GM23338 (cell line): ENCODE data around the gene UBTF. TPM values are rescaled to one million over a fixed set of nuclear protein-coding genes. Genes with fewer than 3 reads are reported as not detected.
A peak's percentile ranks its signal among the peaks of the same experiment; 100 is the strongest.

ENCODE experiments used
- ATAC-seq: fragments of 200-7000 bp; cut with Tn5 transposase; 3 replicates; pipeline ENCODE4 v1.9.1; 2020
- DNase-seq: peaks from one replicate; pipeline ENCODE4 v3.0.0-alpha.2; 2015; ENCODE audit warnings: low spot score
- H2AFZ ChIP-seq: fragments of 200-600 bp; sonication (generic); 2 replicates; pipeline ENCODE4 v1.8.0; 2016; ENCODE audit warnings: antibody characterized with exemption, mild to moderate bottlenecking, moderate library complexity
- H3F3A ChIP-seq: fragments of 200-600 bp; sonication (generic); replicated peaks from 2 replicates; pipeline ENCODE4 v1.8.0; 2017; ENCODE audit warnings: antibody characterized with exemption, mixed run types, low read depth
- H3K27ac ChIP-seq: fragments of 200-600 bp; sonication (generic); 2 replicates; pipeline ENCODE4 v1.6.1; 2016; ENCODE audit warnings: low read depth
- H3K27me3 ChIP-seq: fragments of 200-600 bp; sonication (generic); 2 replicates; pipeline ENCODE4 v1.8.0; 2016; ENCODE audit warnings: mild to moderate bottlenecking, mixed run types, moderate library complexity; ENCODE audit not compliant: insufficient read depth
- H3K36me3 ChIP-seq: fragments of 200-600 bp; sonication (generic); 2 replicates; pipeline ENCODE4 v1.8.0; 2016; ENCODE audit warnings: mild to moderate bottlenecking; ENCODE audit not compliant: insufficient read depth
- H3K4me1 ChIP-seq: fragments of 200-600 bp; sonication (generic); 2 replicates; pipeline ENCODE4 v1.8.0; 2016; ENCODE audit warnings: mild to moderate bottlenecking, moderate library complexity; ENCODE audit not compliant: insufficient read depth
- H3K4me2 ChIP-seq: fragments of 200-600 bp; sonication (generic); 2 replicates; pipeline ENCODE4 v1.7.1; 2017; ENCODE audit warnings: mixed run types
- H3K4me3 ChIP-seq: fragments of 200-600 bp; sonication (generic); 2 replicates; pipeline ENCODE4 v1.6.1; 2016; ENCODE audit warnings: mixed run types
- H3K79me2 ChIP-seq: fragments of 200-600 bp; sonication (generic); replicated peaks from 2 replicates; pipeline ENCODE4 v1.8.0; 2017; ENCODE audit warnings: mild to moderate bottlenecking; ENCODE audit not compliant: insufficient read depth
- H3K9me2 ChIP-seq: fragments of 200-600 bp; sonication (generic); 2 replicates; pipeline ENCODE4 v1.8.0; 2017; ENCODE audit not compliant: insufficient read depth
- H4K20me1 ChIP-seq: fragments of 200-600 bp; sonication (generic); replicated peaks from 2 replicates; pipeline ENCODE4 v1.8.0; 2017; ENCODE audit warnings: mild to moderate bottlenecking; ENCODE audit not compliant: insufficient read depth
- H3K27ac Mint-ChIP-seq: 2 replicates; pipeline ENCODE4 v1.8.0; 2020; ENCODE audit warnings: inconsistent platforms, mild to moderate bottlenecking, moderate library complexity, mixed read lengths
- H3K27me3 Mint-ChIP-seq: 3 replicates; pipeline ENCODE4 v1.8.0; 2022; ENCODE audit warnings: low read depth, mild to moderate bottlenecking, moderate library complexity, mixed read lengths, inconsistent platforms; ENCODE audit not compliant: insufficient read depth, poor library complexity
- H3K36me3 Mint-ChIP-seq: 3 replicates; pipeline ENCODE4 v1.8.0; 2021; ENCODE audit warnings: low read depth, mild to moderate bottlenecking, inconsistent platforms, moderate library complexity, mixed read lengths
- H3K4me1 Mint-ChIP-seq: 3 replicates; pipeline ENCODE4 v1.8.0; 2020; ENCODE audit warnings: mild to moderate bottlenecking, inconsistent platforms, mixed read lengths
- H3K4me3 Mint-ChIP-seq: 3 replicates; pipeline ENCODE4 v1.8.0; 2021; ENCODE audit warnings: moderate library complexity, mild to moderate bottlenecking, inconsistent platforms, mixed read lengths
- H3K9me3 Mint-ChIP-seq: 3 replicates; pipeline ENCODE4 v1.8.0; 2020; ENCODE audit warnings: moderate library complexity, mild to moderate bottlenecking, inconsistent platforms, mixed read lengths
- CTCF ChIP-seq, 2 experiments: fragments of 200-600 bp in 1 of 2; sonication (generic) in 1 of 2; conservative IDR thresholded peaks; 2 replicates each; pipeline versions ENCODE4 v1.5.1 to v1.6.1; 2016 to 2017; ENCODE audit warnings: antibody characterized with exemption in 2 of 2, low read depth in 2 of 2, mild to moderate bottlenecking in 2 of 2, moderate library complexity in 1 of 2
- ETS1 ChIP-seq: IDR thresholded peaks from 2 replicates; pipeline ENCODE4 v1.6.1; 2016; ENCODE audit warnings: antibody characterized with exemption
- EZH2 ChIP-seq: fragments of 200-600 bp; sonication (generic); IDR thresholded peaks from one replicate; pipeline ENCODE4 v1.8.0; 2017; ENCODE audit warnings: antibody characterized with exemption, mild to moderate bottlenecking, low read depth; ENCODE audit not compliant: unreplicated experiment
- EZH2phosphoT487 ChIP-seq: fragments of 200-600 bp; sonication (generic); IDR thresholded peaks from one replicate; pipeline ENCODE4 v1.8.1; 2018; ENCODE audit warnings: antibody characterized with exemption; ENCODE audit not compliant: unreplicated experiment
- JUNB ChIP-seq: IDR thresholded peaks from one replicate; pipeline ENCODE4 v1.6.1; 2016; ENCODE audit warnings: antibody characterized with exemption; ENCODE audit not compliant: unreplicated experiment
- NANOG ChIP-seq: IDR thresholded peaks from 2 replicates; pipeline ENCODE4 v1.6.1; 2016; ENCODE audit warnings: antibody characterized with exemption, borderline replicate concordance
- POLR2AphosphoS5 ChIP-seq: IDR thresholded peaks from 2 replicates; pipeline ENCODE4 v1.6.1; 2016; ENCODE audit warnings: antibody characterized with exemption, low read depth
- REST ChIP-seq: IDR thresholded peaks from one replicate; pipeline ENCODE4 v1.6.1; 2018; ENCODE audit warnings: antibody characterized with exemption; ENCODE audit not compliant: unreplicated experiment
- STAT1 ChIP-seq: IDR thresholded peaks from one replicate; pipeline ENCODE4 v1.6.1; 2016; ENCODE audit warnings: antibody characterized with exemption; ENCODE audit not compliant: unreplicated experiment
- ZNF331 ChIP-seq: fragments of 250-450 bp; sonication (Bioruptor Pico); IDR thresholded peaks from 2 replicates; pipeline ENCODE4 v1.5.0; 2020; ENCODE audit warnings: low read depth, mild to moderate bottlenecking, moderate library complexity
- long read RNA-seq: library from polyadenylated mRNA; unstranded; transcript quantifications from one replicate; pipeline ENCODE4 v2.0.0, GENCODE V29; 2020; ENCODE audit not compliant: unreplicated experiment
- polyA plus RNA-seq: library from polyadenylated mRNA; unstranded; fragments of >200 nt; fragmentation: Nextera tagmentation; extraction: Ambion mirVana; gene quantifications from 2 replicates; pipeline ENCODE4 v1.2.1, GENCODE V29; 2016
- total RNA-seq: library from RNA; depleted of rRNA; stranded (reverse); fragments of >200 nt; shearing (Covaris generic); gene quantifications from 2 replicates; pipeline ENCODE4 v1.2.3, GENCODE V29; 2014; rRNA removed

The UBTF gene
- total RNA-seq (62.2 and 78.8 TPM in 2 replicates), polyA plus RNA-seq (27.0 and 29.9 TPM in 2 replicates)
- long read RNA-seq, full-length matches to known transcripts: 3 of 17 reads
- long read RNA-seq, partial matches to known transcripts: 12 of 17 reads
- long read RNA-seq, other reads (novel, unspliced or antisense): 2 of 17 reads

DNA sequence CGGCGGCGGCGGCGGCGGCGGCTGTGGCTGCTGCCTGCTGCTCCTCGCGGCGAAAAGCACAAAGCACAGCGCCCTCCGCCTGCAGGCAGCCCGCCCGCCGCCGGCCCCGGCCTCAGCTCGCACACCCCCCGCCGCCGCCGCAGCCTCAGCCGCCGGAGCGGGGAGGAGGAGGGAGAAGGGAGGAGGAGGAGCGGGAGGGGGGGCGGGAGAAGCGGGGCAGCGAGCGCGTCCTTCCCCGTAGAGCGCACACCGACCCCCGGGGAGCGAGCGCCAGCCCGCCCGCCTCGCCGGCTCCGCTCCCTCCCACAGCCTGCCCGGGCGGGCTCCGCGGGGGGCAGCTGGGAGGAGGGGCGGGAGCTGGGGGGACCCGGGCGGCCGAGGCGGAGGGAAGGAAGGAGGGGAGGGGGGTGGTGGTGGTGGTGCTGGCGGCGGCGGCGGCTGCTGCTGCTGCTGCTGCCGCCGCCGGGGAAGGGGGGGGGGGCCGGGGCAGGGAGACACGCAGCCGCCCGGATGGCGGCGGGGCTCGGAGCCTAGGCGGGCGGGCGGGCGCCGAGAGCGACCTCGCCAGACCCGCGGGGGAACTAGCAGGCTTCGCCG, at the start of gene UBTF:
Gene UBTF, minus strand, starts transcription at position 60 of the 597 bp plus-strand sequence. CDS start 1,446 bp downstream, outside the sequence.
- peak within 1 kb of the TSS; percentile 90 for H3K27ac ChIP-seq

GRCh38 chr17:44268709-44269534, 49.4 kb upstream of the UBTF start:
- H3K27me3 ChIP-seq: no peaks in the 10 kb centered on the region
- H3K9me2 ChIP-seq: no peaks in the 10 kb centered on the region
- H3K4me1 ChIP-seq: peaks cover 5% of the 10 kb centered on the region; the same call in 1 of the 2 replicates
- no peak overlapping the region for H3K4me3 ChIP-seq
- H3K36me3 Mint-ChIP-seq: no peaks in the 10 kb centered on the region
- no peaks in the 10 kb centered on the region for H3K36me3 ChIP-seq
- H3K4me2 ChIP-seq: no peak overlapping the region
- H3K79me2 ChIP-seq: no peaks in the 10 kb centered on the region
- H3F3A ChIP-seq: no peaks in the 10 kb centered on the region
- H3K4me1 Mint-ChIP-seq: peaks cover 16% of the 10 kb centered on the region
- H2AFZ ChIP-seq: no peak overlapping the region
- H3K27ac ChIP-seq: no peak overlapping the region
- ATAC-seq: no peak
- no peaks in the 10 kb centered on the region for H3K9me3 Mint-ChIP-seq
- H3K4me3 Mint-ChIP-seq: no peak overlapping the region
- H3K27ac Mint-ChIP-seq: no peak overlapping the region
- H4K20me1 ChIP-seq: no peaks in the 10 kb centered on the region
- DNase-seq: no peak
- H3K27me3 Mint-ChIP-seq: peaks cover 12% of the 10 kb centered on the region
- TF ChIP-seq CTCF (conservative IDR thresholded peaks at IDR 0.05; ENCODE audit: low read depth in 2 of 2) (no peak), NANOG (no peak), ETS1 (no peak), JUNB (no peak), STAT1 (no peak), EZH2 (no peak), POLR2AphosphoS5 (no peak), REST (no peak), ZNF331 (CRISPR knock-in tag) (no peak)

More for the DNA sequence above, at the start of gene UBTF:
- Mint-ChIP-seq H3K27ac (peak within 1 kb of the TSS; percentile 97), H3K36me3 (peaks cover 32% of the 10 kb centered on the region), H3K4me1 (peaks cover 21% of the 10 kb centered on the region), H3K27me3 (peaks cover 17% of the 10 kb centered on the region), H3K9me3 (no peaks in the 10 kb centered on the region), H3K4me3 (peak within 1 kb of the TSS; percentile 76)
- Histone ChIP-seq H4K20me1 (no peaks in the 10 kb centered on the region; the same call in none of the 2 replicates), H3K36me3 (peaks cover 9% of the 10 kb centered on the region), H3K4me1 (peaks cover 13% of the 10 kb centered on the region), H3K4me2 (peak within 1 kb of the TSS; percentile 97), H3F3A (peaks cover 22% of the 10 kb centered on the region), H2AFZ (no peak within 1 kb of the TSS), H3K9me2 (no peaks in the 10 kb centered on the region), H3K79me2 (peaks cover 29% of the 10 kb centered on the region), H3K4me3 (peak within 1 kb of the TSS; percentile 96), H3K27me3 (peaks cover 11% of the 10 kb centered on the region; the same call in 1 of the 2 replicates)
- peak; percentile 37; the same call in 1 of the 2 replicates for TF ChIP-seq POLR2AphosphoS5
- no peak for TF ChIP-seq CTCF (conservative IDR thresholded peaks at IDR 0.05; ENCODE audit: low read depth in 2 of 2)
- no peak for TF ChIP-seq EZH2phosphoT487
- DNase-seq: peak; percentile 75
- peak; percentile 3; the same call in 2 of the 3 replicates for ATAC-seq
